Neural progenitor cell (in vitro differentiated cells): ENCODE data around the gene ZAP70. TPM values are rescaled to one million over a fixed set of nuclear protein-coding genes. Genes with fewer than 3 reads are reported as not detected.

Experiments used
- DNase-seq: peaks from one replicate; pipeline ENCODE4 v3.0.0-alpha.2; 2016; ENCODE audit warnings: low spot score
- H2AFZ ChIP-seq: fragments of 200-600 bp; sonication (generic); replicated peaks from 2 replicates; pipeline ENCODE4 v1.6.1; 2016; ENCODE audit warnings: antibody characterized with exemption
- H3F3A ChIP-seq: fragments of 200-600 bp; sonication (generic); 2 replicates; pipeline ENCODE4 v1.6.1; 2016; ENCODE audit warnings: antibody characterized with exemption, low read depth
- H3K27ac ChIP-seq: fragments of 200-600 bp; sonication (generic); 2 replicates; pipeline ENCODE4 v1.5.1; 2016; ENCODE audit warnings: mild to moderate bottlenecking
- H3K27me3 ChIP-seq: fragments of 200-600 bp; sonication (generic); 2 replicates; pipeline ENCODE4 v1.6.1; 2016; ENCODE audit warnings: mild to moderate bottlenecking, moderate library complexity
- H3K36me3 ChIP-seq: fragments of 200-600 bp; sonication (generic); 2 replicates; pipeline ENCODE4 v1.5.1; 2016
- H3K4me1 ChIP-seq: fragments of 200-600 bp; sonication (generic); 2 replicates; pipeline ENCODE4 v1.6.1; 2016; ENCODE audit warnings: mixed run types
- H3K4me2 ChIP-seq: fragments of 200-600 bp; sonication (generic); 2 replicates; pipeline ENCODE4 v1.6.1; 2016
- H3K4me3 ChIP-seq: fragments of 200-600 bp; sonication (generic); 2 replicates; pipeline ENCODE4 v1.5.1; 2016
- H3K79me2 ChIP-seq: fragments of 200-600 bp; sonication (generic); 2 replicates; pipeline ENCODE4 v1.6.1; 2016; ENCODE audit warnings: low read depth
- H3K9ac ChIP-seq: fragments of 200-600 bp; sonication (generic); 2 replicates; pipeline ENCODE4 v1.6.1; 2016
- H3K9me3 ChIP-seq: fragments of 200-600 bp; sonication (generic); 2 replicates; pipeline ENCODE4 v1.5.1; 2016; ENCODE audit warnings: low read depth
- H4K20me1 ChIP-seq: fragments of 200-600 bp; sonication (generic); 2 replicates; pipeline ENCODE4 v1.6.1; 2016; ENCODE audit warnings: low read depth
- H3K27ac Mint-ChIP-seq: 3 replicates; pipeline ENCODE4 v1.8.0; 2021; ENCODE audit warnings: mixed read lengths
- H3K27me3 Mint-ChIP-seq: 2 replicates; pipeline ENCODE4 v1.8.0; 2022; ENCODE audit warnings: low read depth, mild to moderate bottlenecking, inconsistent platforms, moderate library complexity, mixed read lengths; ENCODE audit not compliant: insufficient read depth
- H3K36me3 Mint-ChIP-seq: 3 replicates; pipeline ENCODE4 v1.8.0; 2021; ENCODE audit warnings: mixed read lengths
- H3K4me1 Mint-ChIP-seq: 3 replicates; pipeline ENCODE4 v1.8.0; 2021; ENCODE audit warnings: mixed read lengths
- H3K4me3 Mint-ChIP-seq: 3 replicates; pipeline ENCODE4 v1.8.0; 2021; ENCODE audit warnings: mild to moderate bottlenecking, moderate library complexity, mixed read lengths
- H3K9me3 Mint-ChIP-seq: 3 replicates; pipeline ENCODE4 v1.8.0; 2020; ENCODE audit warnings: mixed read lengths
- CTCF ChIP-seq: fragments of 200-600 bp; sonication (generic); IDR thresholded peaks from 2 replicates; pipeline ENCODE4 v1.5.1; 2017; ENCODE audit warnings: antibody characterized with exemption, mild to moderate bottlenecking
- EZH2 ChIP-seq: fragments of 200-600 bp; sonication (generic); IDR thresholded peaks from 2 replicates; pipeline ENCODE4 v1.6.1; 2017; ENCODE audit warnings: antibody characterized with exemption, mild to moderate bottlenecking, moderate library complexity
- EZH2phosphoT487 ChIP-seq: fragments of 200-600 bp; sonication (generic); IDR thresholded peaks from 2 replicates; pipeline ENCODE4 v1.6.1; 2017; ENCODE audit warnings: antibody characterized with exemption
- total RNA-seq: library from RNA; depleted of rRNA; stranded (reverse); fragments of >200 nt; gene quantifications from 2 replicates; pipeline ENCODE4 v1.2.3, GENCODE V29; 2015; ENCODE audit warnings: low replicate concordance

ZAP70 gene
- total RNA-seq, 1 donor from 2014 or later, result not detected

GRCh38 chr2:97763176-97763845, 49.9 kb downstream of the ZAP70 start:
- Mint-ChIP-seq H3K27ac (no peak overlapping the region), H3K9me3 (no peaks in the 10 kb centered on the region), H3K27me3 (peaks cover 3% of the 10 kb centered on the region), H3K4me1 (no peaks in the 10 kb centered on the region), H3K36me3 (peaks cover 28% of the 10 kb centered on the region), H3K4me3 (no peak overlapping the region)
- no peak overlapping the region for H3K9ac ChIP-seq
- no peak overlapping the region for H3K27ac ChIP-seq
- no peaks in the 10 kb centered on the region for H3K36me3 ChIP-seq
- H3K4me2 ChIP-seq, result no peak overlapping the region
- no peaks in the 10 kb centered on the region for H3F3A ChIP-seq
- H3K4me3 ChIP-seq, result no peak overlapping the region
- no peaks in the 10 kb centered on the region for H3K4me1 ChIP-seq
- no peaks in the 10 kb centered on the region for H3K9me3 ChIP-seq
- H4K20me1 ChIP-seq, result no peaks in the 10 kb centered on the region
- no peak overlapping the region for H2AFZ ChIP-seq
- TF ChIP-seq CTCF, result no peak
- TF ChIP-seq EZH2phosphoT487, result no peak
- TF ChIP-seq EZH2, result no peak
- H3K27me3 ChIP-seq, result no peaks in the 10 kb centered on the region
- H3K79me2 ChIP-seq, result no peaks in the 10 kb centered on the region
- no peak for DNase-seq

- no peaks in the 10 kb centered on the region for H3K27me3 ChIP-seq
- no peaks in the 10 kb centered on the region for H3K79me2 ChIP-seq
- no peaks in the 10 kb centered on the region for H3F3A ChIP-seq
- Mint-ChIP-seq H3K36me3 (peaks cover 26% of the 10 kb centered on the region), H3K4me3 (no peak overlapping the region), H3K27ac (no peak overlapping the region), H3K9me3 (no peaks in the 10 kb centered on the region), H3K27me3 (peaks cover 3% of the 10 kb centered on the region), H3K4me1 (no peaks in the 10 kb centered on the region)
- no peaks in the 10 kb centered on the region for H3K4me1 ChIP-seq
- no peak overlapping the region for H3K4me3 ChIP-seq
- no peak overlapping the region for H3K27ac ChIP-seq
- TF ChIP-seq CTCF (peak; percentile 7), EZH2phosphoT487 (no peak), EZH2 (no peak)
- no peak for DNase-seq
- no peak overlapping the region for H2AFZ ChIP-seq
- no peaks in the 10 kb centered on the region for H3K9me3 ChIP-seq
- no peaks in the 10 kb centered on the region for H3K36me3 ChIP-seq
- H4K20me1 ChIP-seq, result no peaks in the 10 kb centered on the region
- H3K9ac ChIP-seq, result no peak overlapping the region
- H3K4me2 ChIP-seq, result no peak overlapping the region
These were observed 51.3 kb downstream of the ZAP70 start for GRCh38 chr2:97764559-97765263.

- Histone ChIP-seq H3K79me2 (no peaks in the 10 kb centered on the region), H2AFZ (no peak overlapping the region), H4K20me1 (no peaks in the 10 kb centered on the region), H3K27ac (no peak overlapping the region), H3K4me2 (no peak overlapping the region), H3K4me1 (peaks cover 6% of the 10 kb centered on the region), H3K9ac (no peak overlapping the region), H3K27me3 (no peaks in the 10 kb centered on the region), H3K36me3 (no peaks in the 10 kb centered on the region), H3F3A (no peaks in the 10 kb centered on the region), H3K9me3 (no peaks in the 10 kb centered on the region), H3K4me3 (no peak overlapping the region)
- DNase-seq, result no peak
- Mint-ChIP-seq H3K4me3 (no peak overlapping the region), H3K36me3 (peaks cover 18% of the 10 kb centered on the region), H3K27ac (no peak overlapping the region), H3K4me1 (peaks cover 2% of the 10 kb centered on the region), H3K27me3 (no peaks in the 10 kb centered on the region), H3K9me3 (no peaks in the 10 kb centered on the region)
- no peak for TF ChIP-seq CTCF
- no peak for TF ChIP-seq EZH2phosphoT487
These were observed 52.6 kb downstream of the ZAP70 start for GRCh38 chr2:97765933-97766332.
